MM.1S (cell line): Measurements from ENCODE around the gene SELENON.

Experiments used
- EZH2 ChIP-seq: fragments of 300-600 bp; sonication (generic); optimal IDR thresholded peaks from 2 replicates; pipeline ENCODE3; 2017; ENCODE audit warnings: low read depth, mild to moderate bottlenecking, antibody characterized with exemption, low read length, mixed read lengths
- EZH2phosphoT487 ChIP-seq: fragments of 300-600 bp; sonication (generic); IDR thresholded peaks from 2 replicates; pipeline ENCODE4 v1.6.1; 2018; ENCODE audit warnings: antibody characterized with exemption, low read length
- TF ChIP-seq, protein P1 (sequence below): fragments of 300-600 bp; sonication (generic); IDR thresholded peaks from 2 replicates; pipeline ENCODE4 v1.5.1; 2016; ENCODE audit warnings: antibody characterized with exemption, low read length, mixed read lengths

DNA sequence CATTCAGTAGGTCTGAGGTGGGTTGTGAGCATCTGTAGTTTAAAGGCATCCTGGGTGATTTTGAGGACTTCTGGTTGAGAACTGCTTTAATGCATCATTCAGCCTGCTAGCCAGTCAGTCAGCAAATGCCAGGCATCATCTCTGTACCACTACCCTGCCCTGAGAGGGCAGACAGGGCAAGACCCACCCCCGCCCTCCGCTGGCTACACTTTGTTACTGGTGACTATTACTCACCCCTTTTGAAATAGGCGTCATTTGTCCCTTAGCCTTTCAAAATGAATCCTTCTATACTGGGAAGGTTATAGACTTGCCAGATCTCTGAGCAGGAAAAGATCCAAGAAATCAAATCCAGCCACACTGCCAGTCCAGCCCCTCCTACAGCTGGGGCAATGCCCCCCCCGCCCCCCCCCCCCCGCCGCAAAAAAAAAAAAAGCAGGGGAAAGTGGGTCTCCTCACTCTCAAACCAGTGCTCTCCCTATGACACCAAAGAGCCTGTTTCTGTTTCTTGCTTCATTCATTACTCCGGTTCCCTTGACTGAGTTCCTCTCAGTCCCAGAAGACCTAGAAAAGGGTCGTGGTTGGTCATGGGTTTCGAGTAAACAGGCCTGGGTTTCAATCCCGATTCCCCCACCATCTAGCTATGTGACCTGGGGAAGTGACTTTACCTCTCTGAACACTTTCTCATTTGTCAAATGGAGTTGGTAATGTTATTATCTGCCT is 4.4 kb downstream of the SELENON start:
- TF ChIP-seq, protein P1, sequence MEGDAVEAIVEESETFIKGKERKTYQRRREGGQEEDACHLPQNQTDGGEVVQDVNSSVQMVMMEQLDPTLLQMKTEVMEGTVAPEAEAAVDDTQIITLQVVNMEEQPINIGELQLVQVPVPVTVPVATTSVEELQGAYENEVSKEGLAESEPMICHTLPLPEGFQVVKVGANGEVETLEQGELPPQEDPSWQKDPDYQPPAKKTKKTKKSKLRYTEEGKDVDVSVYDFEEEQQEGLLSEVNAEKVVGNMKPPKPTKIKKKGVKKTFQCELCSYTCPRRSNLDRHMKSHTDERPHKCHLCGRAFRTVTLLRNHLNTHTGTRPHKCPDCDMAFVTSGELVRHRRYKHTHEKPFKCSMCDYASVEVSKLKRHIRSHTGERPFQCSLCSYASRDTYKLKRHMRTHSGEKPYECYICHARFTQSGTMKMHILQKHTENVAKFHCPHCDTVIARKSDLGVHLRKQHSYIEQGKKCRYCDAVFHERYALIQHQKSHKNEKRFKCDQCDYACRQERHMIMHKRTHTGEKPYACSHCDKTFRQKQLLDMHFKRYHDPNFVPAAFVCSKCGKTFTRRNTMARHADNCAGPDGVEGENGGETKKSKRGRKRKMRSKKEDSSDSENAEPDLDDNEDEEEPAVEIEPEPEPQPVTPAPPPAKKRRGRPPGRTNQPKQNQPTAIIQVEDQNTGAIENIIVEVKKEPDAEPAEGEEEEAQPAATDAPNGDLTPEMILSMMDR, result no peak
- TF ChIP-seq EZH2 (no peak), EZH2phosphoT487 (no peak)
